Fibroblast of lung (primary cell): ENCODE data around the gene TRIM37. TPM values are rescaled to one million over a fixed set of nuclear protein-coding genes. Genes with fewer than 3 reads are reported as not detected.
A peak's percentile ranks its signal among the peaks of the same experiment; 100 is the strongest.
"Not testable (repeated sequence)": the region's sequence is repeated elsewhere in the genome, so short reads cannot be mapped to it uniquely, and the experiment has no call there.

ENCODE experiments used
- DNase-seq, 2 donors: peaks; one replicate each; pipeline versions ENCODE4 v3.0.0 to v3.0.0-alpha.2; 2010; ENCODE audit warnings: low read depth in 2 of 2
- H2AFZ ChIP-seq: 2 replicates; pipeline ENCODE4 v1.5.1; 2012; ENCODE audit warnings: low read length, control low read depth, inconsistent platforms
- H3K27ac ChIP-seq: 2 replicates; pipeline ENCODE4 v1.5.1; 2011; ENCODE audit warnings: low read length, control low read depth; ENCODE audit not compliant: insufficient read depth
- H3K27me3 ChIP-seq: 2 replicates; pipeline ENCODE4 v1.5.1; 2011; ENCODE audit warnings: mild to moderate bottlenecking, low read length; ENCODE audit not compliant: control insufficient read depth, insufficient read depth
- H3K36me3 ChIP-seq: 2 replicates; pipeline ENCODE4 v1.5.1; 2011; ENCODE audit warnings: low read length; ENCODE audit not compliant: control insufficient read depth, insufficient read depth
- H3K4me1 ChIP-seq: 2 replicates; pipeline ENCODE4 v1.5.1; 2011; ENCODE audit warnings: low read length; ENCODE audit not compliant: control insufficient read depth, insufficient read depth; ENCODE audit errors: extremely low read depth
- H3K4me2 ChIP-seq: 2 replicates; pipeline ENCODE4 v1.5.1; 2011; ENCODE audit warnings: low read length, control low read depth; ENCODE audit not compliant: insufficient read depth; ENCODE audit errors: extremely low read depth
- H3K4me3 ChIP-seq, 4 experiments: fragments of 200-600 bp in 1 of 4; sonication (generic) in 1 of 4; replicated peaks in 1 of 4; 2 replicates each; pipeline ENCODE4 v1.5.1; 2011 to 2016; ENCODE audit warnings: low read length in 4 of 4, low read depth in 3 of 4, mild to moderate bottlenecking in 3 of 4, control low read depth in 2 of 4, inconsistent platforms in 1 of 4, mixed read lengths in 1 of 4; ENCODE audit not compliant: insufficient read depth in 1 of 4; ENCODE audit errors: control extremely low read depth in 1 of 4
- H3K79me2 ChIP-seq: 2 replicates; pipeline ENCODE4 v1.5.1; 2012; ENCODE audit warnings: mild to moderate bottlenecking, low read length, inconsistent platforms; ENCODE audit not compliant: control insufficient read depth, insufficient read depth
- H3K9ac ChIP-seq: 2 replicates; pipeline ENCODE4 v1.5.1; 2011; ENCODE audit warnings: mild to moderate bottlenecking, low read length, control low read depth; ENCODE audit not compliant: insufficient read depth
- H3K9me3 ChIP-seq: 2 replicates; pipeline ENCODE4 v1.5.1; 2012; ENCODE audit warnings: low read depth, low read length; ENCODE audit not compliant: control insufficient read depth, insufficient read depth
- H4K20me1 ChIP-seq: 2 replicates; pipeline ENCODE4 v1.5.1; 2011; ENCODE audit warnings: low read length; ENCODE audit not compliant: control insufficient read depth, insufficient read depth; ENCODE audit errors: extremely low read depth
- CTCF ChIP-seq, 2 donors: IDR thresholded peaks in 1 of 2; conservative IDR thresholded peaks in 1 of 2; 1 replicate in 1 of 2; 2 replicates in 1 of 2; pipeline ENCODE4 v1.5.1; 2011 to 2012; ENCODE audit warnings: low read length in 2 of 2, control low read depth in 1 of 2, inconsistent platforms in 1 of 2, low read depth in 1 of 2, mild to moderate bottlenecking in 1 of 2
- EZH2 ChIP-seq: IDR thresholded peaks from 2 replicates; pipeline ENCODE4 v1.5.1; 2012; ENCODE audit warnings: low read length, control low read depth, mild to moderate bottlenecking; ENCODE audit errors: missing control alignments
- polyA plus RNA-seq, 2 donors: library from polyadenylated mRNA; depleted of rRNA in 1 of 2; stranded (reverse) in 1 of 2; unstranded in 1 of 2; fragments of >200 nt; gene quantifications; 2 replicates each; pipeline ENCODE4 v1.2.1, GENCODE V29; 2011 to 2012; ENCODE audit warnings: missing spikeins in 1 of 2
- total RNA-seq: library from RNA; depleted of rRNA; stranded (reverse); fragments of >200 nt; gene quantifications from 2 replicates; pipeline ENCODE4 v1.2.1, GENCODE V29; 2014

TRIM37 gene
- total and polyA plus RNA-seq, 2 donors (not counting 1 experiment from before 2014, with no cell fraction given): 29.3 to 55.3 TPM

GRCh38 chr17:59094861-59095530, 11.7 kb downstream of the TRIM37 start:
- DNase-seq: no peak
- H3K36me3 ChIP-seq: peaks cover 2% of the 10 kb centered on the region
- peak overlapping the region; percentile 57 for H3K27ac ChIP-seq
- H3K4me1 ChIP-seq: peaks cover 11% of the 10 kb centered on the region
- H4K20me1 ChIP-seq: no peaks in the 10 kb centered on the region
- TF ChIP-seq CTCF (conservative IDR thresholded peaks at IDR 0.05 in 1 of 2, IDR thresholded peaks at IDR 0.05 in 1 of 2; ENCODE audit: low read depth in 1 of 2, low read length in 2 of 2) (no peak), EZH2 (no peak)
- no peak overlapping the region for H3K9ac ChIP-seq
- H2AFZ ChIP-seq: no peak overlapping the region
- no peak overlapping the region for H3K4me2 ChIP-seq
- H3K27me3 ChIP-seq: no peaks in the 10 kb centered on the region
- H3K9me3 ChIP-seq: no peaks in the 10 kb centered on the region
- no peak overlapping the region for H3K4me3 ChIP-seq
- H3K79me2 ChIP-seq: peaks cover 13% of the 10 kb centered on the region

GRCh38 chr17:59093702-59094231, 12.9 kb downstream of the TRIM37 start:
- no peaks in the 10 kb centered on the region for H3K9me3 ChIP-seq
- H4K20me1 ChIP-seq: no peaks in the 10 kb centered on the region
- peaks cover 11% of the 10 kb centered on the region for H3K4me1 ChIP-seq
- no peaks in the 10 kb centered on the region for H3K27me3 ChIP-seq
- H3K36me3 ChIP-seq: peaks cover 6% of the 10 kb centered on the region
- TF ChIP-seq EZH2: no peak
- no peak for TF ChIP-seq CTCF (conservative IDR thresholded peaks at IDR 0.05 in 1 of 2, IDR thresholded peaks at IDR 0.05 in 1 of 2; ENCODE audit: low read depth in 1 of 2, low read length in 2 of 2)
- H3K4me3 ChIP-seq: peak overlapping the region in 3 of 4 experiments; percentile 8 to 32 (median 10)
- peaks cover 13% of the 10 kb centered on the region for H3K79me2 ChIP-seq
- peak overlapping the region; percentile 30 for H3K9ac ChIP-seq
- peak overlapping the region; percentile 76 for H3K27ac ChIP-seq
- DNase-seq: peak; percentile 92 to 98
- H2AFZ ChIP-seq: peak overlapping the region; percentile 40
- H3K4me2 ChIP-seq: peak overlapping the region; percentile 73

GRCh38 chr17:59093145-59093701, 13.5 kb downstream of the TRIM37 start:
- peak overlapping the region; percentile 40 for H2AFZ ChIP-seq
- peak overlapping the region; percentile 76 for H3K27ac ChIP-seq
- peaks cover 13% of the 10 kb centered on the region for H3K79me2 ChIP-seq
- no peaks in the 10 kb centered on the region for H3K27me3 ChIP-seq
- H3K4me2 ChIP-seq: peak overlapping the region; percentile 73
- H3K9ac ChIP-seq: peak overlapping the region; percentile 30
- peaks cover 5% of the 10 kb centered on the region for H3K36me3 ChIP-seq
- no peaks in the 10 kb centered on the region for H4K20me1 ChIP-seq
- no peak for TF ChIP-seq CTCF (conservative IDR thresholded peaks at IDR 0.05 in 1 of 2, IDR thresholded peaks at IDR 0.05 in 1 of 2; ENCODE audit: low read depth in 1 of 2, low read length in 2 of 2)
- TF ChIP-seq EZH2: no peak
- peaks cover 11% of the 10 kb centered on the region for H3K4me1 ChIP-seq
- no peaks in the 10 kb centered on the region for H3K9me3 ChIP-seq
- DNase-seq: no peak
- H3K4me3 ChIP-seq: peak overlapping the region in 2 of 4 experiments; percentile 10 to 32

GRCh38 chr17:59090593-59090992, 16.1 kb downstream of the TRIM37 start:
- DNase-seq, H2AFZ ChIP-seq, H3K9ac ChIP-seq, H3K27ac ChIP-seq, H3K9me3 ChIP-seq, H3K4me2 ChIP-seq, H3K4me3 ChIP-seq, H3K27me3 ChIP-seq, H3K36me3 ChIP-seq, H4K20me1 ChIP-seq, H3K79me2 ChIP-seq: not testable (repeated sequence)
- peaks cover 11% of the 10 kb centered on the region for H3K4me1 ChIP-seq
